ENCODE measurements around the gene BAAT. TPM values are rescaled to one million over a fixed set of nuclear protein-coding genes. Genes with fewer than 3 reads are reported as not detected.
A peak's percentile ranks its signal among the peaks of the same experiment; 100 is the strongest.

BAAT gene
- total and polyA plus RNA-seq, 2 of the 13 experiments (the other 11 are each of a cell fraction or from before 2014, with no cell fraction given) = 0.71 to 7.9 TPM

DNA sequence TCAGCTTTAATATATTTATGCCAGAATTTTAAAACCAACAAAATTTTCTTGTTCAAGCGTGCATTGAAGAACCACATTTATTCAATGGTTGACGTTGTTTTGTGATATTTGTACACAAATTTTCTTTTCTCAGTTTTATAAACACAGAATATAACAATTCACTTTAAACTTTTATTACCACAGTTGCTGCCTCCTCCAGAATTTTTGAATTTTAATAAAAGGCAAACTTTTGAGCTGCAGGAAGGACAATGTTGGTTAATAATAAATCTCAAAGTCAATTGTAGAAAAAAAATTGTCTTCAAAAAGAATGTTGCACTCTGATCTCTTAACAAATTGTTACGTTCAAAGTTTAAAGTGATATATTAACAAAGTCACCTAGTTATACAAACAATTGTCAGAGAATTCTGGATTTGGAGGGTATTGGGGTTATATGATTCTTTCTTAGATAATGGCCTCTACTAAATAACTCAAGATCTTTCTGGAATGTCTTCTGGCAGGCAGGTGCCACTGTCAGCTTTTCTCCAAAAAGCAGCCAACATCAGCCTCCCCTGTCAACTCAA is 60.5 kb downstream of the BAAT start (continued):
- TF ChIP-seq, protein P1, sequence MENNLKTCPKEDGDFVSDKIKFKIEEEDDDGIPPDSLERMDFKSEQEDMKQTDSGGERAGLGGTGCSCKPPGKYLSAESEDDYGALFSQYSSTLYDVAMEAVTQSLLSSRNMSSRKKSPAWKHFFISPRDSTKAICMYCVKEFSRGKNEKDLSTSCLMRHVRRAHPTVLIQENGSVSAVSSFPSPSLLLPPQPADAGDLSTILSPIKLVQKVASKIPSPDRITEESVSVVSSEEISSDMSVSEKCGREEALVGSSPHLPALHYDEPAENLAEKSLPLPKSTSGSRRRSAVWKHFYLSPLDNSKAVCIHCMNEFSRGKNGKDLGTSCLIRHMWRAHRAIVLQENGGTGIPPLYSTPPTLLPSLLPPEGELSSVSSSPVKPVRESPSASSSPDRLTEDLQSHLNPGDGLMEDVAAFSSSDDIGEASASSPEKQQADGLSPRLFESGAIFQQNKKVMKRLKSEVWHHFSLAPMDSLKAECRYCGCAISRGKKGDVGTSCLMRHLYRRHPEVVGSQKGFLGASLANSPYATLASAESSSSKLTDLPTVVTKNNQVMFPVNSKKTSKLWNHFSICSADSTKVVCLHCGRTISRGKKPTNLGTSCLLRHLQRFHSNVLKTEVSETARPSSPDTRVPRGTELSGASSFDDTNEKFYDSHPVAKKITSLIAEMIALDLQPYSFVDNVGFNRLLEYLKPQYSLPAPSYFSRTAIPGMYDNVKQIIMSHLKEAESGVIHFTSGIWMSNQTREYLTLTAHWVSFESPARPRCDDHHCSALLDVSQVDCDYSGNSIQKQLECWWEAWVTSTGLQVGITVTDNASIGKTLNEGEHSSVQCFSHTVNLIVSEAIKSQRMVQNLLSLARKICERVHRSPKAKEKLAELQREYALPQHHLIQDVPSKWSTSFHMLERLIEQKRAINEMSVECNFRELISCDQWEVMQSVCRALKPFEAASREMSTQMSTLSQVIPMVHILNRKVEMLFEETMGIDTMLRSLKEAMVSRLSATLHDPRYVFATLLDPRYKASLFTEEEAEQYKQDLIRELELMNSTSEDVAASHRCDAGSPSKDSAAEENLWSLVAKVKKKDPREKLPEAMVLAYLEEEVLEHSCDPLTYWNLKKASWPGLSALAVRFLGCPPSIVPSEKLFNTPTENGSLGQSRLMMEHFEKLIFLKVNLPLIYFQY (CRISPR knock-in tag; IDR thresholded peaks at IDR 0.05; ENCODE audit: borderline replicate concordance) = 0 out of 2 replicates have a peak, but pooled peaks have one; percentile 41
- TF ChIP-seq NCOA2 (CRISPR knock-in tag; IDR thresholded peaks at IDR 0.05) (peak; percentile 86), SMARCE1 (IDR thresholded peaks at IDR 0.05; ENCODE audit: borderline replicate concordance) (no peak), ZNF772 (CRISPR knock-in tag; IDR thresholded peaks at IDR 0.05) (no peak), EP300 (IDR thresholded peaks at IDR 0.05; ENCODE audit: low read depth in 2 of 2, low read length in 2 of 2) (peak; percentile 76 to 98; a peak in 3 of 4 replicates), EP300 (CRISPR knock-in tag; IDR thresholded peaks at IDR 0.05; ENCODE audit: borderline replicate concordance) (peak; percentile 53; the same call in 1 of the 2 replicates), GATAD2A (CRISPR knock-in tag; IDR thresholded peaks at IDR 0.05) (peak; percentile 88), ZMYM4 (CRISPR knock-in tag; IDR thresholded peaks at IDR 0.05) (0 out of 2 replicates have a peak, but pooled peaks have one; percentile 35), RCOR2 (CRISPR knock-in tag; IDR thresholded peaks at IDR 0.05) (peak; percentile 67; the same call in 1 of the 2 replicates)
- TF ChIP-seq, protein P2, sequence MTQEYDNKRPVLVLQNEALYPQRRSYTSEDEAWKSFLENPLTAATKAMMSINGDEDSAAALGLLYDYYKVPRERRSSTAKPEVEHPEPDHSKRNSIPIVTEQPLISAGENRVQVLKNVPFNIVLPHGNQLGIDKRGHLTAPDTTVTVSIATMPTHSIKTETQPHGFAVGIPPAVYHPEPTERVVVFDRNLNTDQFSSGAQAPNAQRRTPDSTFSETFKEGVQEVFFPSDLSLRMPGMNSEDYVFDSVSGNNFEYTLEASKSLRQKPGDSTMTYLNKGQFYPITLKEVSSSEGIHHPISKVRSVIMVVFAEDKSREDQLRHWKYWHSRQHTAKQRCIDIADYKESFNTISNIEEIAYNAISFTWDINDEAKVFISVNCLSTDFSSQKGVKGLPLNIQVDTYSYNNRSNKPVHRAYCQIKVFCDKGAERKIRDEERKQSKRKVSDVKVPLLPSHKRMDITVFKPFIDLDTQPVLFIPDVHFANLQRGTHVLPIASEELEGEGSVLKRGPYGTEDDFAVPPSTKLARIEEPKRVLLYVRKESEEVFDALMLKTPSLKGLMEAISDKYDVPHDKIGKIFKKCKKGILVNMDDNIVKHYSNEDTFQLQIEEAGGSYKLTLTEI (CRISPR knock-in tag; conservative IDR thresholded peaks at IDR 0.05) = no peak
- TF ChIP-seq, protein P3, sequence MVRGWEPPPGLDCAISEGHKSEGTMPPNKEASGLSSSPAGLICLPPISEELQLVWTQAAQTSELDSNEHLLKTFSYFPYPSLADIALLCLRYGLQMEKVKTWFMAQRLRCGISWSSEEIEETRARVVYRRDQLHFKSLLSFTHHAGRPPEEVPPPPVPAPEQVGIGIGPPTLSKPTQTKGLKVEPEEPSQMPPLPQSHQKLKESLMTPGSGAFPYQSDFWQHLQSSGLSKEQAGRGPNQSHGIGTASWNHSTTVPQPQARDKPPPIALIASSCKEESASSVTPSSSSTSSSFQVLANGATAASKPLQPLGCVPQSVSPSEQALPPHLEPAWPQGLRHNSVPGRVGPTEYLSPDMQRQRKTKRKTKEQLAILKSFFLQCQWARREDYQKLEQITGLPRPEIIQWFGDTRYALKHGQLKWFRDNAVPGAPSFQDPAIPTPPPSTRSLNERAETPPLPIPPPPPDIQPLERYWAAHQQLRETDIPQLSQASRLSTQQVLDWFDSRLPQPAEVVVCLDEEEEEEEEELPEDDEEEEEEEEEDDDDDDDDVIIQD (CRISPR knock-in tag; IDR thresholded peaks at IDR 0.05; ENCODE audit: low read depth) = peak; percentile 83; the same call in 1 of the 2 replicates
- TF ChIP-seq, protein P4, sequence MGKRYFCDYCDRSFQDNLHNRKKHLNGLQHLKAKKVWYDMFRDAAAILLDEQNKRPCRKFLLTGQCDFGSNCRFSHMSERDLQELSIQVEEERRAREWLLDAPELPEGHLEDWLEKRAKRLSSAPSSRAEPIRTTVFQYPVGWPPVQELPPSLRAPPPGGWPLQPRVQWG (CRISPR knock-in tag; IDR thresholded peaks at IDR 0.05; ENCODE audit: borderline replicate concordance, low read depth) = no peak
- TF ChIP-seq, protein P5, sequence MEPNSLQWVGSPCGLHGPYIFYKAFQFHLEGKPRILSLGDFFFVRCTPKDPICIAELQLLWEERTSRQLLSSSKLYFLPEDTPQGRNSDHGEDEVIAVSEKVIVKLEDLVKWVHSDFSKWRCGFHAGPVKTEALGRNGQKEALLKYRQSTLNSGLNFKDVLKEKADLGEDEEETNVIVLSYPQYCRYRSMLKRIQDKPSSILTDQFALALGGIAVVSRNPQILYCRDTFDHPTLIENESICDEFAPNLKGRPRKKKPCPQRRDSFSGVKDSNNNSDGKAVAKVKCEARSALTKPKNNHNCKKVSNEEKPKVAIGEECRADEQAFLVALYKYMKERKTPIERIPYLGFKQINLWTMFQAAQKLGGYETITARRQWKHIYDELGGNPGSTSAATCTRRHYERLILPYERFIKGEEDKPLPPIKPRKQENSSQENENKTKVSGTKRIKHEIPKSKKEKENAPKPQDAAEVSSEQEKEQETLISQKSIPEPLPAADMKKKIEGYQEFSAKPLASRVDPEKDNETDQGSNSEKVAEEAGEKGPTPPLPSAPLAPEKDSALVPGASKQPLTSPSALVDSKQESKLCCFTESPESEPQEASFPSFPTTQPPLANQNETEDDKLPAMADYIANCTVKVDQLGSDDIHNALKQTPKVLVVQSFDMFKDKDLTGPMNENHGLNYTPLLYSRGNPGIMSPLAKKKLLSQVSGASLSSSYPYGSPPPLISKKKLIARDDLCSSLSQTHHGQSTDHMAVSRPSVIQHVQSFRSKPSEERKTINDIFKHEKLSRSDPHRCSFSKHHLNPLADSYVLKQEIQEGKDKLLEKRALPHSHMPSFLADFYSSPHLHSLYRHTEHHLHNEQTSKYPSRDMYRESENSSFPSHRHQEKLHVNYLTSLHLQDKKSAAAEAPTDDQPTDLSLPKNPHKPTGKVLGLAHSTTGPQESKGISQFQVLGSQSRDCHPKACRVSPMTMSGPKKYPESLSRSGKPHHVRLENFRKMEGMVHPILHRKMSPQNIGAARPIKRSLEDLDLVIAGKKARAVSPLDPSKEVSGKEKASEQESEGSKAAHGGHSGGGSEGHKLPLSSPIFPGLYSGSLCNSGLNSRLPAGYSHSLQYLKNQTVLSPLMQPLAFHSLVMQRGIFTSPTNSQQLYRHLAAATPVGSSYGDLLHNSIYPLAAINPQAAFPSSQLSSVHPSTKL (CRISPR knock-in tag; IDR thresholded peaks at IDR 0.05) = peak; percentile 83

Measured in HepG2 (cell line).